ENCODE measurements around the gene AKT3.

DNA sequence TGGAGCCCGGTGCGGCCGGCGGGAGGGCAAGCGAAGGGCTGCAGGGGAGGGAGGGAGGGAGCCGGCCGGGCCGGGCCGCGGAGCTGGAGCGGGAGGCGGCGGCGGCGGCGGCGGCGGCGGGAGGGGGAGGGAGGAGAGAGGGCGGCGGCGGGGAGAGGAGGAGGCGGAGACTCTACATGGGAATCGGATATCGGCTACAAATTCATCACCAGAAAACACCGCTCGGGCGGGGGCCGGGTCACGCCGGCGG lies at the start of gene AKT3:
- TF ChIP-seq, protein P1, sequence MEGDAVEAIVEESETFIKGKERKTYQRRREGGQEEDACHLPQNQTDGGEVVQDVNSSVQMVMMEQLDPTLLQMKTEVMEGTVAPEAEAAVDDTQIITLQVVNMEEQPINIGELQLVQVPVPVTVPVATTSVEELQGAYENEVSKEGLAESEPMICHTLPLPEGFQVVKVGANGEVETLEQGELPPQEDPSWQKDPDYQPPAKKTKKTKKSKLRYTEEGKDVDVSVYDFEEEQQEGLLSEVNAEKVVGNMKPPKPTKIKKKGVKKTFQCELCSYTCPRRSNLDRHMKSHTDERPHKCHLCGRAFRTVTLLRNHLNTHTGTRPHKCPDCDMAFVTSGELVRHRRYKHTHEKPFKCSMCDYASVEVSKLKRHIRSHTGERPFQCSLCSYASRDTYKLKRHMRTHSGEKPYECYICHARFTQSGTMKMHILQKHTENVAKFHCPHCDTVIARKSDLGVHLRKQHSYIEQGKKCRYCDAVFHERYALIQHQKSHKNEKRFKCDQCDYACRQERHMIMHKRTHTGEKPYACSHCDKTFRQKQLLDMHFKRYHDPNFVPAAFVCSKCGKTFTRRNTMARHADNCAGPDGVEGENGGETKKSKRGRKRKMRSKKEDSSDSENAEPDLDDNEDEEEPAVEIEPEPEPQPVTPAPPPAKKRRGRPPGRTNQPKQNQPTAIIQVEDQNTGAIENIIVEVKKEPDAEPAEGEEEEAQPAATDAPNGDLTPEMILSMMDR (conservative IDR thresholded peaks at IDR 0.05; ENCODE audit: low read depth, low read length) = no peak
- no peak for TF ChIP-seq EZH2 (IDR thresholded peaks at IDR 0.05; ENCODE audit: low read length, unreplicated experiment)
